HepG2 (cell line): ENCODE measurements around the gene RPH3AL. TPM values are rescaled to one million over a fixed set of nuclear protein-coding genes. Genes with fewer than 3 reads are reported as not detected.
"Not testable (repeated sequence)": the region's sequence is repeated elsewhere in the genome, so short reads cannot be mapped to it uniquely, and the experiment has no call there.

ENCODE experiments used
- ATAC-seq: fragments of 200-7000 bp; cut with Tn5 transposase; 3 replicates; pipeline ENCODE4 v1.9.1; 2020; ENCODE audit warnings: mild to moderate bottlenecking, moderate library complexity
- BruUV-seq: library from RNA; stranded (reverse); fragments of 400-500 nt; replicated peaks from 2 replicates; lab custom pipeline; 2021; lab: Mats Ljungman, UMichigan
- CTCF ChIA-PET: fragments of 300-600 bp; formaldehyde crosslinking; extraction: SDS; loops from one replicate; lab custom pipeline; 2021; ENCODE audit warnings: low total read pairs, inconsistent platforms, low intra/inter-chr PET ratio; lab: Yijun Ruan, JAX
- POLR2A ChIA-PET: fragments of 350-600 bp; sonication (Branson Sonifier 250); formaldehyde crosslinking; loops from one replicate; lab custom pipeline; 2020; ENCODE audit warnings: antibody characterized with exemption, inconsistent platforms; lab: Yijun Ruan, JAX
- DNase-seq: peaks from one replicate; pipeline ENCODE4 v3.0.0-alpha.2; 2015; ENCODE audit warnings: low spot score
- FAIRE-seq: peaks from 3 replicates; lab custom pipeline; 2011; peaks lifted over from hg19 to GRCh38; lab: Jason Lieb, UNC
- H2AFZ ChIP-seq: one replicate; pipeline ENCODE4 v1.6.1; 2011; ENCODE audit warnings: low read length, inconsistent platforms
- H3K27ac ChIP-seq: fragments of 300-600 bp; 3 replicates; pipeline ENCODE4 v1.8.0; 2011; ENCODE audit warnings: mixed run types, mild to moderate bottlenecking, mixed read lengths, low read length, inconsistent platforms; ENCODE audit not compliant: insufficient read depth; ENCODE audit errors: extremely low read length
- H3K27me3 ChIP-seq, 2 experiments: fragments of 200-600 bp in 1 of 2; 2 replicates in 1 of 2; 3 replicates in 1 of 2; pipeline versions ENCODE4 v1.6.0 to v1.8.0; 2011; ENCODE audit warnings: low read length in 2 of 2, mild to moderate bottlenecking in 2 of 2, moderate library complexity in 2 of 2, inconsistent platforms in 1 of 2; ENCODE audit not compliant: insufficient read depth in 2 of 2, control insufficient read depth in 1 of 2
- H3K36me3 ChIP-seq, 2 experiments: fragments of 200-600 bp in 1 of 2; replicated peaks in 1 of 2; 2 replicates in 1 of 2; 3 replicates in 1 of 2; pipeline versions ENCODE4 v1.5.1 to v1.8.0; 2011; ENCODE audit warnings: low read length in 2 of 2, inconsistent platforms in 1 of 2; ENCODE audit not compliant: insufficient read depth in 2 of 2, control insufficient read depth in 1 of 2
- H3K4me1 ChIP-seq: 2 replicates; pipeline ENCODE4 v1.5.1; 2012; ENCODE audit warnings: low read length, inconsistent platforms; ENCODE audit not compliant: insufficient read depth
- H3K4me2 ChIP-seq: 2 replicates; pipeline ENCODE4 v1.6.0; 2011; ENCODE audit warnings: low read depth, low read length, inconsistent platforms
- H3K4me3 ChIP-seq, 3 experiments: fragments of 200-600 bp in 1 of 3; sonication (generic), shearing (Covaris generic) in 1 of 3; replicated peaks in 1 of 3; 2 replicates each; pipeline ENCODE4 v1.5.1; 2011 to 2016; ENCODE audit warnings: low read length in 3 of 3, inconsistent platforms in 2 of 3, low read depth in 2 of 3, mild to moderate bottlenecking in 2 of 3, control low read depth in 1 of 3, mixed read lengths in 1 of 3; ENCODE audit not compliant: insufficient read depth in 1 of 3
- H3K79me2 ChIP-seq: one replicate; pipeline ENCODE4 v1.6.1; 2011; ENCODE audit warnings: low read length, inconsistent platforms; ENCODE audit not compliant: insufficient read depth
- H3K9ac ChIP-seq: 2 replicates; pipeline ENCODE4 v1.6.0; 2011; ENCODE audit warnings: mild to moderate bottlenecking, low read depth, low read length, inconsistent platforms; ENCODE audit not compliant: insufficient read depth
- H3K9me3 ChIP-seq: 2 replicates; pipeline ENCODE4 v1.5.1; 2012; ENCODE audit warnings: mild to moderate bottlenecking, low read length
- H4K20me1 ChIP-seq: 2 replicates; pipeline ENCODE4 v1.6.0; 2011; ENCODE audit warnings: inconsistent platforms, mild to moderate bottlenecking, low read length, moderate library complexity; ENCODE audit not compliant: insufficient read depth
- in situ Hi-C: cut with HindIII; loops from 2 replicates; pipeline ENCODE4 v1.10.0; 2017; ENCODE audit warnings: low pct_unique_long_range_greater_than_20kb; ENCODE audit not compliant: extremely low pct_ligation_motif_present
- intact Hi-C: fragments of 100-400 bp; cut with micrococcal nuclease; formaldehyde crosslinking; loops from one replicate; pipeline ENCODE4 v1.10.0; 2022; ENCODE audit not compliant: unreplicated experiment
- polyA plus RNA-seq, 8 experiments: library from polyadenylated mRNA; depleted of rRNA in 3 of 8; stranded (reverse) in 7 of 8; unstranded in 1 of 8; fragments of >200 nt; fragmentation: Illumina TruSeq in 4 of 8; extraction: Trizol in 4 of 8; gene quantifications; 2 replicates each; pipeline versions ENCODE4 v1.2.1 to v1.2.3, GENCODE V29; 2011 to 2016; ENCODE audit warnings: low read depth in 4 of 8, missing spikeins in 1 of 8, mixed read lengths in 1 of 8; ENCODE audit not compliant: insufficient read depth in 1 of 8
- total RNA-seq, 5 experiments: library from RNA; depleted of rRNA; stranded (reverse); fragments of >200 nt; fragmentation: Illumina TruSeq; extraction: Trizol; gene quantifications; 2 replicates each; pipeline ENCODE4 v1.2.3, GENCODE V29; 2016; ENCODE audit warnings: low read depth in 1 of 5
- TF ChIP-seq, protein P1 (sequence below): sonication (generic); formaldehyde crosslinking; IDR thresholded peaks from 2 replicates; pipeline ENCODE4 v1.9.0; 2021; ENCODE audit warnings: mild to moderate bottlenecking, missing genetic modification reagents

The RPH3AL gene
- total and polyA plus RNA-seq, 2 of the 13 experiments (the other 11 are each of a cell fraction or from before 2014, with no cell fraction given): 7.8 to 16.4 TPM

DNA sequence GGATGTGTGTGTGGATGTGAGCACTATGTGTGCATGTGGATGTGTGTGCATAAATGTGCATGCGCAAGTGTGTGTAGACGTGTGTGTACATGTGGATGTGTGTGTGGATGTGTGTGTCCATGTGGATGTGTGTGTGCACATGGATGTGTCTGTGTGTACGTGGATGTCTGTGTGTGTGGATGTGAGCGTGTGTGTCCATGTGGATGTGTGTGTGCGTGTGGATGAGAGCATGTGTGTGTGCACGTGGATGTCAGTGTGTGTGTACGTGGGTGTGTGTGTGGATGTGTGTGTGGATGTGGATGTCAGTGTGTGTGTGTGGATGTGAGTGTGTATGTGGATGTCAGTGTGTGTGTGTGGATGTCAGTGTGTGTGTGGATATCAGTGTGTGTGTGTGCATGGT, 107.6 kb downstream of the RPH3AL start (continued):
- TF ChIP-seq, protein P1, sequence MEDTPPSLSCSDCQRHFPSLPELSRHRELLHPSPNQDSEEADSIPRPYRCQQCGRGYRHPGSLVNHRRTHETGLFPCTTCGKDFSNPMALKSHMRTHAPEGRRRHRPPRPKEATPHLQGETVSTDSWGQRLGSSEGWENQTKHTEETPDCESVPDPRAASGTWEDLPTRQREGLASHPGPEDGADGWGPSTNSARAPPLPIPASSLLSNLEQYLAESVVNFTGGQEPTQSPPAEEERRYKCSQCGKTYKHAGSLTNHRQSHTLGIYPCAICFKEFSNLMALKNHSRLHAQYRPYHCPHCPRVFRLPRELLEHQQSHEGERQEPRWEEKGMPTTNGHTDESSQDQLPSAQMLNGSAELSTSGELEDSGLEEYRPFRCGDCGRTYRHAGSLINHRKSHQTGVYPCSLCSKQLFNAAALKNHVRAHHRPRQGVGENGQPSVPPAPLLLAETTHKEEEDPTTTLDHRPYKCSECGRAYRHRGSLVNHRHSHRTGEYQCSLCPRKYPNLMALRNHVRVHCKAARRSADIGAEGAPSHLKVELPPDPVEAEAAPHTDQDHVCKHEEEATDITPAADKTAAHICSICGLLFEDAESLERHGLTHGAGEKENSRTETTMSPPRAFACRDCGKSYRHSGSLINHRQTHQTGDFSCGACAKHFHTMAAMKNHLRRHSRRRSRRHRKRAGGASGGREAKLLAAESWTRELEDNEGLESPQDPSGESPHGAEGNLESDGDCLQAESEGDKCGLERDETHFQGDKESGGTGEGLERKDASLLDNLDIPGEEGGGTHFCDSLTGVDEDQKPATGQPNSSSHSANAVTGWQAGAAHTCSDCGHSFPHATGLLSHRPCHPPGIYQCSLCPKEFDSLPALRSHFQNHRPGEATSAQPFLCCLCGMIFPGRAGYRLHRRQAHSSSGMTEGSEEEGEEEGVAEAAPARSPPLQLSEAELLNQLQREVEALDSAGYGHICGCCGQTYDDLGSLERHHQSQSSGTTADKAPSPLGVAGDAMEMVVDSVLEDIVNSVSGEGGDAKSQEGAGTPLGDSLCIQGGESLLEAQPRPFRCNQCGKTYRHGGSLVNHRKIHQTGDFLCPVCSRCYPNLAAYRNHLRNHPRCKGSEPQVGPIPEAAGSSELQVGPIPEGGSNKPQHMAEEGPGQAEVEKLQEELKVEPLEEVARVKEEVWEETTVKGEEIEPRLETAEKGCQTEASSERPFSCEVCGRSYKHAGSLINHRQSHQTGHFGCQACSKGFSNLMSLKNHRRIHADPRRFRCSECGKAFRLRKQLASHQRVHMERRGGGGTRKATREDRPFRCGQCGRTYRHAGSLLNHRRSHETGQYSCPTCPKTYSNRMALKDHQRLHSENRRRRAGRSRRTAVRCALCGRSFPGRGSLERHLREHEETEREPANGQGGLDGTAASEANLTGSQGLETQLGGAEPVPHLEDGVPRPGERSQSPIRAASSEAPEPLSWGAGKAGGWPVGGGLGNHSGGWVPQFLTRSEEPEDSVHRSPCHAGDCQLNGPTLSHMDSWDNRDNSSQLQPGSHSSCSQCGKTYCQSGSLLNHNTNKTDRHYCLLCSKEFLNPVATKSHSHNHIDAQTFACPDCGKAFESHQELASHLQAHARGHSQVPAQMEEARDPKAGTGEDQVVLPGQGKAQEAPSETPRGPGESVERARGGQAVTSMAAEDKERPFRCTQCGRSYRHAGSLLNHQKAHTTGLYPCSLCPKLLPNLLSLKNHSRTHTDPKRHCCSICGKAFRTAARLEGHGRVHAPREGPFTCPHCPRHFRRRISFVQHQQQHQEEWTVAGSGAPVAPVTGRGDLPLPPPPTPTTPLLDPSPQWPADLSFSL (CRISPR knock-in tag): peak; percentile 68; the same call in 1 of the 2 replicates

DNA sequence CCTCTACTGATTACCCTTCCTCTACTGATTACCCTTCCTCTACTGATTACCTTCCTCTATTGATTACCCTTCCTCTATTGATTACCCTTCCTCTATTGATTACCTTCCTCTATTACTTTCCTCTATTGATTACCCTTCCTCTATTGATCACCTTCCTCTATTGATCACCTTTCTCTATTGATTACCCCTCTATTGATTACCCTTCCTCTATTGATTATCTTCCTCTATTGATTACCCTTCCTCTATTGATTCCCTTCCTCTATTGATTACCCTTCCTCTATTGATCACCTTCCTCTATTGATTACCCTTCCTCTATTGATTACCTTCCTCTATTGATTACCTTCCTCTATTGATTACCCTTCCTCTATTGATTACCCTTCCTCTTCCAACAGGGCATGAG, 108.7 kb downstream of the RPH3AL start:
- peaks cover 11 to 12% of the 10 kb centered on the region in 2 experiments; a peak in 4 of 5 replicates for H3K36me3 ChIP-seq
- BruUV-seq, intact Hi-C loops, CTCF ChIA-PET, H2AFZ ChIP-seq, H3K27me3 ChIP-seq, H3K4me3 ChIP-seq, in situ Hi-C loops, DNase-seq, ATAC-seq, H3K9ac ChIP-seq, FAIRE-seq, H3K4me1 ChIP-seq, H3K79me2 ChIP-seq, H3K27ac ChIP-seq, H3K9me3 ChIP-seq, H4K20me1 ChIP-seq, H3K4me2 ChIP-seq: not testable (repeated sequence)
- POLR2A ChIA-PET: interaction anchor here (0.6 kb wide), 1 partner anchor 109 kb away, joined by 3 read pairs; the partner anchor contains the start of gene RPH3AL
